CD14-positive monocyte (primary cell): Measurements from ENCODE around the gene POU2F1. TPM values are rescaled to one million over a fixed set of nuclear protein-coding genes. Genes with fewer than 3 reads are reported as not detected.

Experiments used
- DNase-seq, 3 donors: peaks; one replicate each; pipeline ENCODE4 v3.0.0-alpha.2; 2011 to 2022
- H2AFZ ChIP-seq: 2 replicates; pipeline ENCODE4 v1.6.0; 2012; ENCODE audit warnings: mild to moderate bottlenecking, low read depth, low read length, inconsistent platforms; ENCODE audit not compliant: insufficient read depth, poor library complexity, severe bottlenecking
- H3K27ac ChIP-seq, 2 donors: 1 replicate in 1 of 2; 2 replicates in 1 of 2; pipeline ENCODE4 v1.5.1; 2012 to 2013; ENCODE audit warnings: low read length in 2 of 2, control low read depth in 1 of 2, inconsistent platforms in 1 of 2, low read depth in 1 of 2, mild to moderate bottlenecking in 1 of 2
- H3K27me3 ChIP-seq, 2 donors: one replicate each; pipeline versions ENCODE4 v1.6.0 to v1.6.1; 2011 to 2013; ENCODE audit warnings: low read length in 2 of 2; ENCODE audit not compliant: control insufficient read depth in 2 of 2, insufficient read depth in 2 of 2
- H3K36me3 ChIP-seq, 2 donors: replicated peaks in 1 of 2; 1 replicate in 1 of 2; 2 replicates in 1 of 2; pipeline versions ENCODE4 v1.5.1 to v1.6.1; 2012 to 2013; ENCODE audit warnings: low read length in 2 of 2, control low read depth in 1 of 2, inconsistent platforms in 1 of 2, mild to moderate bottlenecking in 1 of 2; ENCODE audit not compliant: insufficient read depth in 2 of 2, control insufficient read depth in 1 of 2
- H3K4me1 ChIP-seq, 2 donors: 1 replicate in 1 of 2; 2 replicates in 1 of 2; pipeline versions ENCODE4 v1.5.1 to v1.6.1; 2012 to 2013; ENCODE audit warnings: low read length in 2 of 2, control low read depth in 1 of 2, inconsistent platforms in 1 of 2, mild to moderate bottlenecking in 1 of 2, moderate library complexity in 1 of 2; ENCODE audit not compliant: insufficient read depth in 2 of 2, control insufficient read depth in 1 of 2
- H3K4me2 ChIP-seq: replicated peaks from 2 replicates; pipeline ENCODE3; 2012; ENCODE audit warnings: low read length, moderate library complexity, mild to moderate bottlenecking; ENCODE audit not compliant: poor library complexity, severe bottlenecking; ENCODE audit errors: extremely low read depth
- H3K4me3 ChIP-seq, 3 experiments: fragments of 200-600 bp in 1 of 3; sonication (generic) in 1 of 3; replicated peaks in 1 of 3; 1 replicate in 2 of 3; 2 replicates in 1 of 3; pipeline ENCODE4 v1.5.1; 2011 to 2013; ENCODE audit warnings: low read length in 3 of 3, mild to moderate bottlenecking in 3 of 3, control low read depth in 2 of 3, low read depth in 2 of 3, inconsistent platforms in 1 of 3, moderate library complexity in 1 of 3
- H3K79me2 ChIP-seq: 2 replicates; pipeline ENCODE4 v1.6.0; 2012; ENCODE audit warnings: mild to moderate bottlenecking, control low read depth, inconsistent platforms, low read length, moderate library complexity; ENCODE audit not compliant: insufficient read depth
- H3K9ac ChIP-seq: 2 replicates; pipeline ENCODE4 v1.6.0; 2017; ENCODE audit warnings: low read length, mild to moderate bottlenecking; ENCODE audit not compliant: insufficient read depth, poor library complexity, severe bottlenecking
- H3K9me3 ChIP-seq, 2 donors: replicated peaks in 1 of 2; 1 replicate in 1 of 2; 2 replicates in 1 of 2; pipeline versions ENCODE4 v1.5.1 to v1.6.1; 2012 to 2013; ENCODE audit warnings: low read length in 2 of 2, control low read depth in 1 of 2; ENCODE audit not compliant: control insufficient read depth in 1 of 2, insufficient read depth in 1 of 2
- H4K20me1 ChIP-seq: 2 replicates; pipeline ENCODE4 v1.6.0; 2012; ENCODE audit warnings: mild to moderate bottlenecking, low read length, control low read depth, moderate library complexity; ENCODE audit not compliant: insufficient read depth
- H3K27ac Mint-ChIP-seq, 7 donors: one replicate each; pipeline ENCODE4 v1.8.0; 2020; ENCODE audit warnings: mild to moderate bottlenecking in 7 of 7, mixed read lengths in 7 of 7, moderate library complexity in 6 of 7, inconsistent platforms in 2 of 7
- H3K27me3 Mint-ChIP-seq, 3 donors: one replicate each; pipeline ENCODE4 v1.8.0; 2021 to 2022; ENCODE audit warnings: low read depth in 3 of 3, mild to moderate bottlenecking in 3 of 3, mixed read lengths in 3 of 3, moderate library complexity in 3 of 3, inconsistent platforms in 1 of 3
- H3K36me3 Mint-ChIP-seq, 2 donors: one replicate each; pipeline ENCODE4 v1.8.0; 2020; ENCODE audit warnings: mixed read lengths in 2 of 2, inconsistent platforms in 1 of 2, mild to moderate bottlenecking in 1 of 2
- H3K4me1 Mint-ChIP-seq: one replicate; pipeline ENCODE4 v1.8.0; 2020; ENCODE audit warnings: mild to moderate bottlenecking, mixed read lengths
- H3K4me3 Mint-ChIP-seq, 2 donors: one replicate each; pipeline ENCODE4 v1.8.0; 2020; ENCODE audit warnings: mild to moderate bottlenecking in 2 of 2, mixed read lengths in 2 of 2, moderate library complexity in 1 of 2
- H3K9me3 Mint-ChIP-seq, 7 donors: one replicate each; pipeline ENCODE4 v1.8.0; 2020 to 2022; ENCODE audit warnings: mixed read lengths in 7 of 7, mild to moderate bottlenecking in 6 of 7, moderate library complexity in 6 of 7, inconsistent platforms in 2 of 7
- CTCF ChIP-seq: fragments of 200-600 bp; IDR thresholded peaks from one replicate; pipeline ENCODE4 v1.8.0; 2022; ENCODE audit warnings: antibody characterized with exemption, mild to moderate bottlenecking
- WGBS: methylation state at CpG from one replicate; pipeline ENCODE4 v1.1.5; 2013; ENCODE audit warnings: missing lambda C conversion rate; ENCODE audit not compliant: insufficient coverage; 5-methylcytosine and 5-hydroxymethylcytosine counted together
- intact Hi-C, 2 donors: fragments of 100-400 bp; cut with micrococcal nuclease; formaldehyde crosslinking; loops; one replicate each; pipeline versions ENCODE4 v1.15.0 to v1.15.1; 2023
- polyA plus RNA-seq, 3 donors: library from polyadenylated mRNA; depleted of rRNA in 1 of 3; unstranded in 2 of 3; stranded (reverse) in 1 of 3; fragments of 300-500 nt in 2 of 3; fragments of >200 nt in 1 of 3; fragmentation: Illumina TruSeq in 2 of 3; gene quantifications; 1 replicate in 2 of 3; 2 replicates in 1 of 3; pipeline ENCODE4 v1.2.3, GENCODE V29; 2012 to 2021

POU2F1 gene
- polyA plus RNA-seq, 3 donors: 2.3 to 4.2 (median 3.9) TPM

- no peak overlapping the region for H2AFZ ChIP-seq
- no peak for DNase-seq
- no peaks in the 10 kb centered on the region for H3K27me3 ChIP-seq
- H3K27ac ChIP-seq: peak overlapping the region in 1 of 2 donors; percentile 82
- no peak for TF ChIP-seq CTCF
- H3K4me2 ChIP-seq: peak overlapping the region; percentile 71
- H3K27ac Mint-ChIP-seq: peak overlapping the region in 2 of 7 donors; percentile 16 to 77
- no peaks in the 10 kb centered on the region for H3K36me3 ChIP-seq
- H3K79me2 ChIP-seq: peaks cover 72% of the 10 kb centered on the region
- H3K36me3 Mint-ChIP-seq: peaks cover 0 to 3% of the 10 kb centered on the region in 2 donors
- peaks cover 0 to 1% (median 0%) of the 10 kb centered on the region in 7 donors for H3K9me3 Mint-ChIP-seq
- H3K4me1 ChIP-seq: peaks cover 43 to 60% of the 10 kb centered on the region in 2 donors
- intact Hi-C loops: no loop called here
- H3K27me3 Mint-ChIP-seq: no peaks in the 10 kb centered on the region
- H3K9me3 ChIP-seq: no peaks in the 10 kb centered on the region
- peaks cover 4% of the 10 kb centered on the region for H4K20me1 ChIP-seq
- H3K4me1 Mint-ChIP-seq: peaks cover 58% of the 10 kb centered on the region
- WGBS: no CpG with 5 or more reads among the region's 3 CpGs
- no peak overlapping the region for H3K4me3 Mint-ChIP-seq
- no peak overlapping the region for H3K9ac ChIP-seq
- H3K4me3 ChIP-seq: peak overlapping the region in 1 of 3 experiments; percentile 59
Measured at GRCh38 chr1:167298325-167298724, 77.6 kb downstream of the POU2F1 start.

DNA sequence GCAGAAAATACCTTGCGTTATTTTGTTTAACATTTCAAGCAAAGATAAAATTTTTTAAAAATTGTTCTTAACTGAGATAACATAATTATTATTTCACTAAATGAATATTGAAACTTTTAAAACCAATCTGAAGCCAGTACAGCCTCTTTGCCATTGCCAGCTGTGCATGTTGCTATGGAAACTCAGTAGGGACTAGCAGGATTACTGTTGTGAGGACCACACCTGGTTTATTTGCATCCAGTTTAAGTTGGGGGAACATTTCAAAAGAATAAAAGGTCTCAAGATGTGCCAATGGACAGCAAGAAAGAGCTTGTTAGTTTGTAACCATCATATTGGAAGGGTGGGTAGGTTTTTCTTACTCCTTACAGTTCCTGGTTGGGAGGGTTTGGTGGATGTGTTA, 80.7 kb downstream of the POU2F1 start:
- Mint-ChIP-seq H3K9me3 (peaks cover 0 to 1% (median 0%) of the 10 kb centered on the region in 7 donors), H3K36me3 (peaks cover 0 to 3% of the 10 kb centered on the region in 2 donors), H3K27ac (no peak overlapping the region), H3K4me1 (peaks cover 42% of the 10 kb centered on the region), H3K27me3 (no peaks in the 10 kb centered on the region), H3K4me3 (no peak overlapping the region)
- Histone ChIP-seq H3K36me3 (no peaks in the 10 kb centered on the region), H3K79me2 (peaks cover 50% of the 10 kb centered on the region), H3K27ac (no peak overlapping the region), H4K20me1 (no peaks in the 10 kb centered on the region), H3K9me3 (no peaks in the 10 kb centered on the region), H2AFZ (no peak overlapping the region), H3K9ac (no peak overlapping the region), H3K27me3 (no peaks in the 10 kb centered on the region), H3K4me2 (no peak overlapping the region), H3K4me1 (peaks cover 21 to 30% of the 10 kb centered on the region in 2 donors), H3K4me3 (no peak overlapping the region)
- no CpG with 5 or more reads among the region's 1 CpG for WGBS
- TF ChIP-seq CTCF: no peak
- intact Hi-C loops: no loop called here
- DNase-seq: no peak
